Calu3 (cell line): ENCODE results near the gene AVPI1. TPM values are rescaled to one million over a fixed set of nuclear protein-coding genes. Genes with fewer than 3 reads are reported as not detected.

Experiments
- BruUV-seq: library from RNA; stranded (reverse); fragments of 400-500 nt; replicated peaks from 2 replicates; lab custom pipeline; 2021; lab: Mats Ljungman, UMichigan
- CTCF ChIA-PET: fragments of 300-600 bp; sonication (Branson Sonifier 250); formaldehyde crosslinking; loops from one replicate; lab custom pipeline; 2022; ENCODE audit warnings: antibody characterized with exemption; lab: Charles Lee
- DNase-seq: peaks from one replicate; pipeline ENCODE4 v3.0.0; 2022
- H3K27ac Mint-ChIP-seq: one replicate; pipeline ENCODE4 v1.8.0; 2022; ENCODE audit warnings: mixed read lengths; ENCODE audit not compliant: unreplicated experiment
- H3K27me3 Mint-ChIP-seq: one replicate; pipeline ENCODE4 v1.8.0; 2022; ENCODE audit warnings: mixed read lengths; ENCODE audit not compliant: unreplicated experiment
- H3K36me3 Mint-ChIP-seq: one replicate; pipeline ENCODE4 v1.8.0; 2022; ENCODE audit warnings: mild to moderate bottlenecking, moderate library complexity, mixed read lengths; ENCODE audit not compliant: insufficient read depth, unreplicated experiment
- H3K4me1 Mint-ChIP-seq: one replicate; pipeline ENCODE4 v1.8.0; 2022; ENCODE audit warnings: mild to moderate bottlenecking, low read depth, mixed read lengths; ENCODE audit not compliant: unreplicated experiment
- H3K4me3 Mint-ChIP-seq: one replicate; pipeline ENCODE4 v1.8.0; 2022; ENCODE audit warnings: mild to moderate bottlenecking, low read depth, moderate library complexity, mixed read lengths; ENCODE audit not compliant: unreplicated experiment
- H3K9me3 Mint-ChIP-seq: one replicate; pipeline ENCODE4 v1.8.0; 2022; ENCODE audit warnings: low read depth, mixed read lengths; ENCODE audit not compliant: unreplicated experiment
- CTCF ChIP-seq: fragments of 200-600 bp; IDR thresholded peaks from one replicate; pipeline ENCODE4 v1.8.0; 2022; ENCODE audit warnings: antibody characterized with exemption; ENCODE audit not compliant: unreplicated experiment
- intact Hi-C: fragments of 100-400 bp; cut with micrococcal nuclease; formaldehyde crosslinking; loops from one replicate; pipeline ENCODE4 v1.10.0; 2022; ENCODE audit not compliant: unreplicated experiment
- total RNA-seq: library from RNA; stranded (reverse); gene quantifications from 2 replicates; pipeline ENCODE4 v1.2.3, GENCODE V29; 2022

Gene AVPI1
- total RNA-seq, 1 experiment from 2014 or later = 16.9 TPM

- intact Hi-C loops = no loop called here
- Mint-ChIP-seq H3K4me1 (no peaks in the 10 kb centered on the region), H3K27ac (peak within 1 kb of the TSS; percentile 96), H3K27me3 (no peaks in the 10 kb centered on the region), H3K36me3 (peaks cover 15% of the 10 kb centered on the region), H3K4me3 (peak within 1 kb of the TSS; percentile 99), H3K9me3 (no peaks in the 10 kb centered on the region)
- peak; percentile 90 for DNase-seq
- no TSS peak for BruUV-seq
- no peak for TF ChIP-seq CTCF
- CTCF ChIA-PET = interaction anchor here (0.7 to 1.2 kb wide), 3 partner anchors 54 to 344 kb away, joined by 3 to 4 read pairs (median 3); partner anchors contain the start of genes ANKRD2 and AVPI1
Observed at GRCh38 chr10:97632949-97633884, 53.8 kb downstream of the AVPI1 start, which contains the start of gene MORN4. MORN4 (minus strand) TSS chr10:97633500; CDS start chr10:97619653, 13,847 bp downstream.

- Mint-ChIP-seq H3K27me3 (no peaks in the 10 kb centered on the region), H3K9me3 (no peaks in the 10 kb centered on the region), H3K27ac (no peak overlapping the region), H3K36me3 (peaks cover 15% of the 10 kb centered on the region), H3K4me1 (no peaks in the 10 kb centered on the region), H3K4me3 (no peak overlapping the region)
- no peak for TF ChIP-seq CTCF
- intact Hi-C loops = no loop called here
- no peak for DNase-seq
- CTCF ChIA-PET = no interaction called here
- TSS peak; percentile 26 for BruUV-seq
Observed at GRCh38 chr10:97631098-97631497, 55.9 kb downstream of the AVPI1 start.

DNA sequence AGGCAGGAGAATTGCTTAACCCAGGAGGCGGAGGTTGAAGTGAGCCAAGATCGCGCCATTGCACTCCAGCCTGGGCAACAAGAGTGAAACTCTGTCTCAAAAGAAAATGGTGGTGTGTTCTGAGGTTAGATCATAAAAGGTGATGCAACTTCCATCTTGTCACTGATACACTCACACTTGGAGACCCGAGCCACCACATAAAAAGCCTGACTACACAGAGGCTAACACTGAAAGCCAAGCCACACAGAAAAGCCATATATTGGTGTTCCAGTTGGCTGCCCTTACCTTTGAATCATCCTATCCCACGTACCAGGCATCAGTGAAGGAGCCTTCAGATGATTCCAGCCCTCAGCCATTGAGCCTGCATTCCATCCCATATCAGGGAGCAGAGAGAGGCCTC, 57.8 kb downstream of the AVPI1 start:
- CTCF ChIA-PET = no interaction called here
- H3K36me3 Mint-ChIP-seq = peaks cover 15% of the 10 kb centered on the region
- no peak for DNase-seq
- intact Hi-C loops = no loop called here
- no TSS peak for BruUV-seq
- TF ChIP-seq CTCF = no peak
- H3K27me3 Mint-ChIP-seq = no peaks in the 10 kb centered on the region
- no peaks in the 10 kb centered on the region for H3K9me3 Mint-ChIP-seq
- no peaks in the 10 kb centered on the region for H3K4me1 Mint-ChIP-seq
- H3K4me3 Mint-ChIP-seq = no peak overlapping the region
- no peak overlapping the region for H3K27ac Mint-ChIP-seq

DNA sequence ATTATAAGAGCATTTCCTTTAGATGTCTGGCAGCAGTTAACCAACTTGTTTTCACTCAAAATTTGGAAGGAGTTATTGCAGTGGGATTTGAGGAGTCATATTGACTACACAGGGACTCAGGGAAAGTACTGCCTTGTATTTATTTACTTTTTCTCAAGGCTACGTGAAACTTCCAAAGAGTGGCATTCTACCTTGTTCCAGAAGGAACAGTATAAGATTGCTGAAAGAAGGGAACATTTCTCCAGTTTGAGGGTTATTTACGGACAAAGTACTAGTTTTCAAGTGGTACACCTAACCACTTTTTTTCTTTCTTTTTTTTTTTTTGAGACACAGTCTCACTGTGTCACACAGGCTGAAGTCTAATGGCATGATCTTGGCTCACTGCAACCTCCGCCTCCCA, 58.8 kb downstream of the AVPI1 start:
- Mint-ChIP-seq H3K36me3 (peaks cover 8% of the 10 kb centered on the region), H3K4me3 (no peak overlapping the region), H3K27ac (no peak overlapping the region), H3K27me3 (no peaks in the 10 kb centered on the region), H3K9me3 (no peaks in the 10 kb centered on the region), H3K4me1 (no peaks in the 10 kb centered on the region)
- no peak for TF ChIP-seq CTCF
- DNase-seq = no peak
- BruUV-seq = no TSS peak
- intact Hi-C loops = no loop called here
- CTCF ChIA-PET = interaction anchor here (0.7 kb wide), 1 partner anchor 94 kb away, joined by 4 read pairs; no protein-coding TSS in a partner anchor
